ENCODE data around the gene TMEFF1. TPM values are rescaled to one million over a fixed set of nuclear protein-coding genes. Genes with fewer than 3 reads are reported as not detected.
A peak's percentile ranks its signal among the peaks of the same experiment; 100 is the strongest.

TMEFF1 gene
- total RNA-seq, result under 1 TPM in 1 of 2 experiments, not detected in 1; 0.18 TPM

DNA sequence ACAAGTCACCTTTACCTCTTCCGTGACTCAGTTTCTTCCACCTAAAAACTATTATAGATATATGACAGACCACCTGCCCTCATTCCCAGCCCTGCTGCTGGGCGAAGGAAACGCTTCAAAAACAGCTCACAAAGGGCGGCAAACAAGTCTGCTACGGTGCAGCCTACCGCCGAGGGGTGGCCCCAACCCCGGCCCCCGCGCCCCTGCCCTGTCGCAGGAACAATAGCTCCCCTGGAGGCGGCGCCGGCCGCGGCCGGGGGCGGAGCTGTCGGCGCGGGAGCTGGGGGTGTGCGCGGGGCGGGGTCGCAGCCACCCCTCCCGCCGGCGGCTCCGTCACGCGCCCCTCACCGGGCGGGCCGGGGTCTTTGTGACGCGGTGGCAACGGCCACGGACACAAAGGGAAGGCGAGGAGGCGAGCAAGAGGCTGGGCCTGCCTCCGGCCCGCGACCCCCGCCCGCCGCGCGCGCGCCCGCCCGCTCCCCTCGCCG is at the start of gene TMEFF1:
Gene TMEFF1 (plus strand): TSS at position 362 of the 488 bp plus-strand sequence. CDS start 396 bp downstream, outside the sequence.
- CTCF ChIA-PET, result interaction anchor here (1.1 kb wide), 1 partner anchor 126 kb away, joined by 3 read pairs; no protein-coding TSS in a partner anchor
- no peaks in the 10 kb centered on the region for H3K9me3 Mint-ChIP-seq
- no peak within 1 kb of the TSS for H3K27ac Mint-ChIP-seq
- H3K4me3 Mint-ChIP-seq, result peak within 1 kb of the TSS; percentile 58
- peak; percentile 31 for DNase-seq
- peaks cover 33% of the 10 kb centered on the region for H3K27me3 Mint-ChIP-seq
- H3K4me1 Mint-ChIP-seq, result peaks cover 5% of the 10 kb centered on the region
- POLR2A ChIA-PET, result no interaction called here
- H3K36me3 Mint-ChIP-seq (ENCODE audit: low read depth), result no peaks in the 10 kb centered on the region

- Mint-ChIP-seq H3K27me3 (peaks cover 11% of the 10 kb centered on the region), H3K4me1 (peaks cover 26% of the 10 kb centered on the region), H3K9me3 (no peaks in the 10 kb centered on the region), H3K36me3 (ENCODE audit: low read depth) (peaks cover 7% of the 10 kb centered on the region), H3K4me3 (peak overlapping the region; percentile 86), H3K27ac (no peak overlapping the region)
- no peak for DNase-seq
- POLR2A ChIA-PET, result interaction anchor here (1.1 kb wide), 1 partner anchor 73 kb away, joined by 4 read pairs; no protein-coding TSS in a partner anchor
- CTCF ChIA-PET, result interaction anchor here (0.6 to 1.3 kb wide), 3 partner anchors 12 to 14 kb away, joined by 3 to 5 read pairs (median 3); no protein-coding TSS in a partner anchor
These were observed 47.2 kb upstream of the TMEFF1 start for GRCh38 chr9:100425758-100426157.

DNA sequence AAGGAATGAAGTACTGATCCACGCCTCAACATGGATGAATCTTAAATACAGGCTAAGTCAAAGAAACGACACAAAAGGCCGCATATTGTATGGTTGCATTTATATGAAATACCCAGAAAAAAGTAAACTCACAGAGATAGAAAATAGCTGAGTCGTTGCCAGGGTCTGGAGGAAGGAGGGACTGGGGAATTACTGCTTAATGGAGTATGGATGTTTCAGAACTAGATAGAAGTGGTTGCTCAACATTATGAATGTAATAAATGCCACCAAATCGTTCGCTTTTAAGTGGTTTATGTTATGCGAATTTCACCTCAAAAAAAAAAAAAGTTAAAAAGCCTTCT is 46.8 kb upstream of the TMEFF1 start:
- Mint-ChIP-seq H3K36me3 (ENCODE audit: low read depth) (peaks cover 7% of the 10 kb centered on the region), H3K27ac (no peak overlapping the region), H3K4me1 (peaks cover 26% of the 10 kb centered on the region), H3K4me3 (peak overlapping the region; percentile 86), H3K9me3 (no peaks in the 10 kb centered on the region), H3K27me3 (peaks cover 11% of the 10 kb centered on the region)
- POLR2A ChIA-PET, result interaction anchor here (0.8 to 1.1 kb wide), 3 partner anchors 12 to 607 kb away, joined by 3 to 4 read pairs (median 3); no protein-coding TSS in a partner anchor
- CTCF ChIA-PET, result interaction anchor here (0.6 to 1.8 kb wide), 5 partner anchors 9 to 46 kb away, joined by 3 to 6 read pairs (median 5); no protein-coding TSS in a partner anchor
- no peak for DNase-seq

GRCh38 chr9:100426530-100427365 is 46.2 kb upstream of the TMEFF1 start, which contains the start of gene MSANTD3:
Gene MSANTD3, plus strand, starts transcription at chr9:100427143. Its CDS starts 14,796 bp downstream, at chr9:100441939.
- ChIA-PET CTCF (interaction anchor here (0.6 to 1.8 kb wide), 7 partner anchors 10 to 305 kb away, joined by 3 to 6 read pairs (median 3); no protein-coding TSS in a partner anchor), POLR2A (interaction anchor here (0.7 to 1.1 kb wide), 4 partner anchors 13 to 608 kb away, joined by 3 to 4 read pairs (median 4); no protein-coding TSS in a partner anchor)
- peak within 1 kb of the TSS; percentile 72 for H3K27ac Mint-ChIP-seq
- DNase-seq, result peak; percentile 65
- peak within 1 kb of the TSS; percentile 86 for H3K4me3 Mint-ChIP-seq
- H3K27me3 Mint-ChIP-seq, result peaks cover 9% of the 10 kb centered on the region
- peaks cover 26% of the 10 kb centered on the region for H3K4me1 Mint-ChIP-seq
- H3K36me3 Mint-ChIP-seq (ENCODE audit: low read depth), result peaks cover 7% of the 10 kb centered on the region
- no peaks in the 10 kb centered on the region for H3K9me3 Mint-ChIP-seq

- Mint-ChIP-seq H3K4me3 (peak overlapping the region; percentile 79), H3K9me3 (no peaks in the 10 kb centered on the region), H3K27ac (peak overlapping the region; percentile 16), H3K4me1 (peaks cover 26% of the 10 kb centered on the region), H3K27me3 (peaks cover 7% of the 10 kb centered on the region), H3K36me3 (ENCODE audit: low read depth) (peaks cover 7% of the 10 kb centered on the region)
- DNase-seq, result peak; percentile 24
- CTCF ChIA-PET, result interaction anchor here (0.6 to 1.8 kb wide), 2 partner anchors 11 to 305 kb away, joined by 3 to 6 read pairs; no protein-coding TSS in a partner anchor
- POLR2A ChIA-PET, result interaction anchor here (0.7 to 1.1 kb wide), 3 partner anchors 9 to 16 kb away, joined by 3 to 4 read pairs (median 3); no protein-coding TSS in a partner anchor
These were observed 45.3 kb upstream of the TMEFF1 start for GRCh38 chr9:100427366-100428263.

DNA sequence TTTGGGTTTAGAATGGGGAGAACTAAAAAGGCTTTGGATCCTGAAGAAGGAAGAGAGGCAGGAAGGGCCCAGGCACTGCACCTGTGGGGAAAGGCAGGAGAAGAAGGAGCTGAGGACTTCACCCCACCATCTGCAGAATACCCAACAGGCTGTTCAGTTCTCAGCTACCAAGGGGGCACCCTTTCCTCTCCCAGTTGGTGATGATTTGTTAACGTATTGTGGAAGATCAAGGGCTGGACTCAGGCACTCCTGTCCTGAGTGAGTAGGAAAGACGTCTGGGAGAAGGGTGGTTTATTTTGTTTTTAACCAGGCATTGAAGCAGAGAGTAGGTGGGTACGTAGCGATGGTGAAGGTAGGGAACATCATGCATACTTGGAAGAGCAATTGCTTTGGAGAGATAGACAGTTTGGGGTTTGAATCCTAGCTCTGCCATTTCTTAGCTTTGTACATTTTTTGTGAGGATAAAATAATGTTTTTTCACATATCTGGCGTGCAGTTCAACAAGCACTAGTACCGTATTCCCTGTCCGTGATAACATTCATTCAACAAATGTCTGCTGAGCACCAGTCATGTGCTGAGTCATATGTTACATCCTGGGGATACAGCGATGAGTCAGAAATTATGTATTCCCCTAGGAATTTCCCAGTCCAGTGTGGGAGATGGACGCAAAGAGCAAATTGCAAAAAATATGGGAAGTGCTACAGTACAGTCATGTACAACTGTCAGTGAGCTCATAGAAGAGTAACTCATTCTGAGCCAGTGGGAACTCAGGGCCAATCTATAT is 43.9 kb upstream of the TMEFF1 start:
- Mint-ChIP-seq H3K36me3 (ENCODE audit: low read depth) (peaks cover 7% of the 10 kb centered on the region), H3K4me3 (no peak overlapping the region), H3K4me1 (peaks cover 26% of the 10 kb centered on the region), H3K9me3 (no peaks in the 10 kb centered on the region), H3K27ac (no peak overlapping the region), H3K27me3 (peaks cover 4% of the 10 kb centered on the region)
- ChIA-PET CTCF (interaction anchor here (0.7 to 1.1 kb wide), 2 partner anchors 11 to 56 kb away, joined by 3 to 5 read pairs; no protein-coding TSS in a partner anchor), POLR2A (interaction anchor here (0.9 kb wide), 1 partner anchor 84 kb away, joined by 3 read pairs; no protein-coding TSS in a partner anchor)
- DNase-seq, result no peak

GRCh38 chr9:100430286-100430940 is 42.5 kb upstream of the TMEFF1 start:
- Mint-ChIP-seq H3K4me3 (no peak overlapping the region), H3K9me3 (no peaks in the 10 kb centered on the region), H3K27me3 (peaks cover 4% of the 10 kb centered on the region), H3K4me1 (peaks cover 26% of the 10 kb centered on the region), H3K27ac (no peak overlapping the region), H3K36me3 (ENCODE audit: low read depth) (peaks cover 7% of the 10 kb centered on the region)
- no peak for DNase-seq
- ChIA-PET CTCF (interaction anchor here (1.1 kb wide), 1 partner anchor 10 kb away, joined by 5 read pairs; no protein-coding TSS in a partner anchor), POLR2A (no interaction called here)

GRCh38 chr9:100431886-100432285 is 41.1 kb upstream of the TMEFF1 start:
- DNase-seq, result no peak
- Mint-ChIP-seq H3K36me3 (ENCODE audit: low read depth) (peaks cover 3% of the 10 kb centered on the region), H3K4me3 (no peak overlapping the region), H3K4me1 (peaks cover 17% of the 10 kb centered on the region), H3K27me3 (no peaks in the 10 kb centered on the region), H3K9me3 (no peaks in the 10 kb centered on the region), H3K27ac (no peak overlapping the region)
- CTCF ChIA-PET, result no interaction called here
- POLR2A ChIA-PET, result no interaction called here

- Mint-ChIP-seq H3K4me3 (no peak overlapping the region), H3K9me3 (no peaks in the 10 kb centered on the region), H3K27me3 (no peaks in the 10 kb centered on the region), H3K27ac (no peak overlapping the region), H3K4me1 (peaks cover 16% of the 10 kb centered on the region), H3K36me3 (ENCODE audit: low read depth) (peaks cover 3% of the 10 kb centered on the region)
- POLR2A ChIA-PET, result no interaction called here
- CTCF ChIA-PET, result interaction anchor here (1.0 kb wide), 1 partner anchor 9 kb away, joined by 9 read pairs; no protein-coding TSS in a partner anchor
- DNase-seq, result no peak
These were observed 40.2 kb upstream of the TMEFF1 start for GRCh38 chr9:100432736-100433135.

DNA sequence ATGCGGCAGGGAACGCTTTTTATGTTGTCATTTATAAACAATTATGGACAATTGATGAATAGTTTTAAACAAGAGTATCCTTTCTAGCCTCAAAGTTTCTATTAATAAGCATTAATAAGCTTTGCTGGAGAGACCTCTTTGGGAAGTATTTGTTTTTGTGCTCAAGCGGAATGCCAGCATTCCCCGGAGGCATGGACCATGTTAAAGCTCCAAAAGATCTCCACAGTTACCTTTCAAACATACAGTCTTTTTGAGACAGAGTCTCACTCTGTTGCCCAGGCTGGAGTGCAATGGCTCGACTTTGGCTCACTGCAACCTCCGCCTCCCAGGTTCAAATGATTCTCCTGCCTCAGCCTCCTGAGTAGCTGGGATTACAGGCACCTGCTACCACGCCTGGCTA is 36.4 kb upstream of the TMEFF1 start:
- no peaks in the 10 kb centered on the region for H3K9me3 Mint-ChIP-seq
- H3K36me3 Mint-ChIP-seq (ENCODE audit: low read depth), result no peaks in the 10 kb centered on the region
- ChIA-PET CTCF (interaction anchor here (1.5 to 2.4 kb wide), 2 partner anchors 16 to 18 kb away, joined by 3 to 9 read pairs; no protein-coding TSS in a partner anchor), POLR2A (no interaction called here)
- H3K4me3 Mint-ChIP-seq, result no peak overlapping the region
- no peaks in the 10 kb centered on the region for H3K4me1 Mint-ChIP-seq
- DNase-seq, result no peak
- no peak overlapping the region for H3K27ac Mint-ChIP-seq
- no peaks in the 10 kb centered on the region for H3K27me3 Mint-ChIP-seq
